ENCODE measurements around the gene TVP23A. TPM values are rescaled to one million over a fixed set of nuclear protein-coding genes. Genes with fewer than 3 reads are reported as not detected.
A peak's percentile ranks its signal among the peaks of the same experiment; 100 is the strongest.

Gene TVP23A
- total RNA-seq, 1 donor from 2014 or later: 6.9 TPM

DNA sequence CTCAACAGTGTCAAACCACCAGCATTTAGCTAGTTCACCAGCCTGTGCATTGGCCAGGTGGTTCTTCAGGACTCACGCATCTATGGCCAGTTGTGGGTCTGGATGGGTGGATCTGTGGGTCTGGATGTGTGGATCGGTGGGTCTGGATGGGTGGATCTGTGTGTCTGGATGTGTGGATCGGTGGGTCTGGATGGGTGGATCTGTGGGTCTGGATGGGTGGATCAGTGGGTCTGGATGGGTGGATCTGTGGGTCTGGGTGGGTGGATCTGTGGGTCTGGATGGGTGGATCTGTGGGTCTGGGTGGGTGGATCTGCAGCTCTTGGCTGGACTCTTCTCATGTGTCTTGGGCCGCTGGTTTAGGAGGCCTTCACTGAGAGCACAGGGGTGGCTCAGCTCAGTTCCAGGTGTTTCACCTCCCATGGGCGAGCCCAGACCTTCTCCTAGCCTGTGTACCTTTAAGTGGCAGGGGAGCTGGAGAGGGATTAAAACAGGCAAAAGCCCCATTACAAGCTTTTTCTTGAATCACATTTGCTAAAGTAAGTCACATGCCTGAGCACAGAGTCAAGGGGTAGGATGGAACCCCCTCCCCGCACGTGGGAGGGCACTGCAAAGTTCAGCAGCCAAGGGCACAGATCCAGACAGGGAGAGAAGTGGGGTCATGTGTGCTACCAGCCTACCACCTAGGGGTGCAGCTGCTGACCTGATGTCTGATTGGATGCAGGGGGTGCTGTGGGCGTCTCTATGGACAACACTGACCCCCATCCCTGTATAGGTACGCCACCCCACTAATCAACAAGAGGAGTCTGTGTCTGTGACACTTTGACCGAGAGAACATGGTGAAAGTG, 78.4 kb downstream of the TVP23A start:
- no peaks in the 10 kb centered on the region for H3K9me3 Mint-ChIP-seq
- no peaks in the 10 kb centered on the region for H3K36me3 Mint-ChIP-seq (ENCODE audit: low read depth)
- DNase-seq (ENCODE audit: low read depth, low spot score): no peak
- H3K4me3 Mint-ChIP-seq: no peak overlapping the region
- H3K27ac Mint-ChIP-seq (ENCODE audit: unreplicated experiment): peak overlapping the region; percentile 24
- no peaks in the 10 kb centered on the region for H3K27me3 Mint-ChIP-seq (ENCODE audit: low read depth)
- peaks cover 34% of the 10 kb centered on the region for H3K4me1 Mint-ChIP-seq
- TF ChIP-seq, protein P1, sequence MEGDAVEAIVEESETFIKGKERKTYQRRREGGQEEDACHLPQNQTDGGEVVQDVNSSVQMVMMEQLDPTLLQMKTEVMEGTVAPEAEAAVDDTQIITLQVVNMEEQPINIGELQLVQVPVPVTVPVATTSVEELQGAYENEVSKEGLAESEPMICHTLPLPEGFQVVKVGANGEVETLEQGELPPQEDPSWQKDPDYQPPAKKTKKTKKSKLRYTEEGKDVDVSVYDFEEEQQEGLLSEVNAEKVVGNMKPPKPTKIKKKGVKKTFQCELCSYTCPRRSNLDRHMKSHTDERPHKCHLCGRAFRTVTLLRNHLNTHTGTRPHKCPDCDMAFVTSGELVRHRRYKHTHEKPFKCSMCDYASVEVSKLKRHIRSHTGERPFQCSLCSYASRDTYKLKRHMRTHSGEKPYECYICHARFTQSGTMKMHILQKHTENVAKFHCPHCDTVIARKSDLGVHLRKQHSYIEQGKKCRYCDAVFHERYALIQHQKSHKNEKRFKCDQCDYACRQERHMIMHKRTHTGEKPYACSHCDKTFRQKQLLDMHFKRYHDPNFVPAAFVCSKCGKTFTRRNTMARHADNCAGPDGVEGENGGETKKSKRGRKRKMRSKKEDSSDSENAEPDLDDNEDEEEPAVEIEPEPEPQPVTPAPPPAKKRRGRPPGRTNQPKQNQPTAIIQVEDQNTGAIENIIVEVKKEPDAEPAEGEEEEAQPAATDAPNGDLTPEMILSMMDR (conservative IDR thresholded peaks at IDR 0.05): no peak

DNA sequence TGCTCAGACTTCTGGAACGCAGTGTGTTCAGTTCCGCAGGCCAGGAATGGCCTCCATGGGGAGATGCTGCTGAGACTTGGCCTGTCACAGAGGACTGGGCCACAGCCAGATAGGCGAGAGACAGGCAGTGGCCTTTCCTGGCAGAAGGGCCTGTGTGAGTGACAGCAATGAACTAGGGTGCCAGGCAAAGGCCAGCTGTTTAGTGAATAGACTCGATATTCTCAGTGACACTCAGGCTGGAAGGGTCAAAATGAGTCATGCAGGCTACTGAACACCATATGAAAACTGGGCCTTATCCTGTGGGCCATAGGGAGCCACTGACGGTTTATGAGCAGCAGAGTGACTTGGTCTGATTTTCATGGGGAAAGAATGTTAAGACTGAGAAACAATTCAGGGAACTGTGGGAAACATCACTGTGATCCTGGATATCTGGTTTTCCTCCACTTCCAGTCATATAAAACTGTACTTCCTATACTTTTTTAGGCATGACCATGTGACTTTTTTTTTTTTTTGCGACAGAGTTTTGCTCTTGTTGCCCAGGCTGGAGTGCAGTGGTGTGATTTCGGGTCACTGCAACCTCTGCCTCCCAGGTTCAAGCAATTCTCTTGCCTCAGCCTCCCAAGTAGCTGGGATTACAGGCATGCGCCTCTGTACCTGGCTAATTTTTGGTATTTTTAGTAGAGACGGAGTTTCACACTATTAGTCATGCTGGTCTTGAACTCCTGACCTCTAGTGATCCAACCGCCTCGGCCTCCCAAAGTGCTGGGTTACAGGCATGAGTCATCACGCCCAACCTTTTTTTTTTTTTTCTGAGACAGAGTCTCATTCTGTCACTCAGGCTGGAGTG, 80.1 kb downstream of the TVP23A start:
- no peak overlapping the region for H3K4me3 Mint-ChIP-seq
- H3K36me3 Mint-ChIP-seq (ENCODE audit: low read depth): no peaks in the 10 kb centered on the region
- TF ChIP-seq, protein P1 (conservative IDR thresholded peaks at IDR 0.05): no peak
- H3K27me3 Mint-ChIP-seq (ENCODE audit: low read depth): no peaks in the 10 kb centered on the region
- peaks cover 22% of the 10 kb centered on the region for H3K4me1 Mint-ChIP-seq
- H3K27ac Mint-ChIP-seq (ENCODE audit: unreplicated experiment): peak overlapping the region; percentile 19
- DNase-seq (ENCODE audit: low read depth, low spot score): no peak
- H3K9me3 Mint-ChIP-seq: no peaks in the 10 kb centered on the region

DNA sequence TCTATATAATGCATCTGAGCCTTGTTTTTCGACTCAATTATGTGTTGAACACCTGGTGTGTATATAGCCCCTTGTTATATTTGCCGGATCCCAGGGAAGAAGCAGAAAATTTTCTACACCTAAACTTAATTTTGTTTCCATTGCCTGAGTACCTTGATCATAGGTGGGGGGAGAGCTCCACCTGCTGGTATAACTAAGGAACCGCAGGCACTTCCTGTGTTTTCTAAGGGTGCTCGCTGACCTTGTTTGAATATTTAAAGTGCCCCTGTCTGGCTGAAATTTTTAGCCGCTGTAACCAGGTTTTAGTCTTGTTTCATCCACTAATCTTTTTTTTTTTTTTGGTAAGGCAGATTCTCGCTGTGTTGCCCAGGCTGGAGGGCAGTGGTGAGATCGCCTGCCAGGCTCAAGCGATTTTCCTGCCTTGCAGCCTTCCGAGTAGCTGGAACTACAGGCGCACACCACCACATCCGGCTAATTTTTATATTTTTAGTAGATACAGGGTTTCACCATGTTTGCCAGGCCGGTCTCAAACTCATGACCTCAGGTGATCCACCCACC, 81.4 kb downstream of the TVP23A start:
- DNase-seq (ENCODE audit: low read depth, low spot score): peak; percentile 62
- peaks cover 15% of the 10 kb centered on the region for H3K4me1 Mint-ChIP-seq
- peaks cover 2% of the 10 kb centered on the region for H3K36me3 Mint-ChIP-seq (ENCODE audit: low read depth)
- peak overlapping the region; percentile 3 for H3K4me3 Mint-ChIP-seq
- H3K9me3 Mint-ChIP-seq: peaks cover 3% of the 10 kb centered on the region
- no peaks in the 10 kb centered on the region for H3K27me3 Mint-ChIP-seq (ENCODE audit: low read depth)
- H3K27ac Mint-ChIP-seq (ENCODE audit: unreplicated experiment): no peak overlapping the region
- TF ChIP-seq, protein P1 (conservative IDR thresholded peaks at IDR 0.05): peak; percentile 97

DNA sequence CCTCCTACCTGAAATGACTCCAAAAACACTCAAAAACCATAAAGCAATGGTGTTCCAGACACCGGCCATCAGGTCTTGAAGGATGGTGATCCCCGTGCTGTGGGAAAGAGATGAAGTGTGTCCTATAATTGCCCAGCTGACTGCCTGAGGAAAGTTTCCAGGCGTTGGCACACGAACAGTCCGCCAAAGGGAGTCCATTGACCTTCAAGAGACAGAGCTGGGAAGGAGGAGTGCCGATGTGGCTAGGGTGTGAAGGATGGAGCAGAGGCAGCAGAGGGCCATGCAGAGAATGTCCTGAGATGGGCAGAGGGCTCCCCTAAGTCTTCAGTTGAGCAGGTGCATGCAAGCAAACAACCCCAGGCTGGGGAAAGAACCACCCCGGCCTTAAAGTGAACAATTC, 86.8 kb downstream of the TVP23A start:
- TF ChIP-seq, protein P1 (conservative IDR thresholded peaks at IDR 0.05): no peak

More for the DNA sequence above, 86.8 kb downstream of the TVP23A start:
- H3K4me1 Mint-ChIP-seq: peaks cover under 1% of the 10 kb centered on the region
- no peak overlapping the region for H3K27ac Mint-ChIP-seq (ENCODE audit: unreplicated experiment)
- H3K4me3 Mint-ChIP-seq: no peak overlapping the region
- H3K27me3 Mint-ChIP-seq (ENCODE audit: low read depth): no peaks in the 10 kb centered on the region
- DNase-seq (ENCODE audit: low read depth, low spot score): no peak
- H3K9me3 Mint-ChIP-seq: peaks cover 3% of the 10 kb centered on the region
- H3K36me3 Mint-ChIP-seq (ENCODE audit: low read depth): peaks cover 2% of the 10 kb centered on the region
